ENCODE data around the gene FBXO24.

DNA sequence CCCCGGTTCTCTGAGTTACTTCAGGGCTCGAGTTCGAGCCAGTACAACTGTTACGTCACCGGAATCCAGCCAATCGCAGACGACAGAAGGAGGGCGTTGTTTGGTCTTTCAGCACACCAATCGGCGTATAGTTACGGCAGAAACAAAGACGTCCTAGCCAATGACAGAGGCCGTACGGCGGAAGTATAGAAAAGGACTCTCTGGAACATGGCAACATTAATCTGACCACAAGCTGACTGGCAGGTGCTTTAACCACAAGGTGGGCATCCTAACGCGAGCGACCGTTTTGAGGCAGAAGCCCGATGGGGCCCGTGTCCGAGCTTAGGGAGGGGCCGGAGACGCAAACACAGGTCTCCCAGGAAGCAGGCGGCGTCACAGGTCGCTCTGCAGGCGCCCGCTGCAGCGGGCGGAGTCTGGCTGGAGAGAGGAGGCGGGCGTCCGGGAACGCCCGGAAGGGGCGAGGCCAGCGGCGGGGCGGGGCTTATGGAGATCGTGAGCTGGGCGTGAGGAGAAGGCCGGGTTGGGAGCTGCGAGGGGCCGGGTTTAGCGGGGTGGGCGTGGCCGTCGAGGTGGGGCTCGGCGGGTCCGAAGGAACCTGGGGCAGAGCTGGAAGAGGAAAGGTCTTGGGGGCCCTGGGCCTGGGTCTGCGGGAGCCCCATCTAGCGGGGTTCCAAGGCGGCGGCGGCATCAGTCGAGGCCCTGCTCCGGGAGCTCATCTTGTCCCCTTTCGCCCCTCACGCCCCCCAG, 26.0 kb downstream of the FBXO24 start, which contains the start of gene MOSPD3:
- TF ChIP-seq, protein P1, sequence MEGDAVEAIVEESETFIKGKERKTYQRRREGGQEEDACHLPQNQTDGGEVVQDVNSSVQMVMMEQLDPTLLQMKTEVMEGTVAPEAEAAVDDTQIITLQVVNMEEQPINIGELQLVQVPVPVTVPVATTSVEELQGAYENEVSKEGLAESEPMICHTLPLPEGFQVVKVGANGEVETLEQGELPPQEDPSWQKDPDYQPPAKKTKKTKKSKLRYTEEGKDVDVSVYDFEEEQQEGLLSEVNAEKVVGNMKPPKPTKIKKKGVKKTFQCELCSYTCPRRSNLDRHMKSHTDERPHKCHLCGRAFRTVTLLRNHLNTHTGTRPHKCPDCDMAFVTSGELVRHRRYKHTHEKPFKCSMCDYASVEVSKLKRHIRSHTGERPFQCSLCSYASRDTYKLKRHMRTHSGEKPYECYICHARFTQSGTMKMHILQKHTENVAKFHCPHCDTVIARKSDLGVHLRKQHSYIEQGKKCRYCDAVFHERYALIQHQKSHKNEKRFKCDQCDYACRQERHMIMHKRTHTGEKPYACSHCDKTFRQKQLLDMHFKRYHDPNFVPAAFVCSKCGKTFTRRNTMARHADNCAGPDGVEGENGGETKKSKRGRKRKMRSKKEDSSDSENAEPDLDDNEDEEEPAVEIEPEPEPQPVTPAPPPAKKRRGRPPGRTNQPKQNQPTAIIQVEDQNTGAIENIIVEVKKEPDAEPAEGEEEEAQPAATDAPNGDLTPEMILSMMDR (IDR thresholded peaks at IDR 0.05) = no peak
- TF ChIP-seq POLR2AphosphoS5 (IDR thresholded peaks at IDR 0.05) (peak; percentile 37 to 97 (median 88)), EP300 (IDR thresholded peaks at IDR 0.05) (no peak)

Data from suprapubic skin (tissue), 4 donors.